WTC11 (cell line): ENCODE results near the gene WDR46. TPM values are rescaled to one million over a fixed set of nuclear protein-coding genes. Genes with fewer than 3 reads are reported as not detected.

Source experiments
- ATAC-seq: fragments of 200-7000 bp; cut with Tn5 transposase; 2 replicates; pipeline ENCODE4 v1.10.0; 2021; ENCODE audit warnings: mild to moderate bottlenecking, moderate library complexity
- CTCF ChIA-PET: fragments of 300-600 bp; sonication (Branson Sonifier 250); formaldehyde crosslinking; loops from one replicate; lab custom pipeline; 2021; ENCODE audit warnings: antibody characterized with exemption; lab: Charles Lee
- POLR2A ChIA-PET: fragments of 350-600 bp; sonication (Branson Sonifier 250); formaldehyde crosslinking; loops from one replicate; lab custom pipeline; 2021; ENCODE audit warnings: antibody characterized with exemption; lab: Charles Lee
- DNase-seq: peaks from one replicate; pipeline ENCODE4 v3.0.0; 2021; ENCODE audit warnings: low spot score
- H3K27ac Mint-ChIP-seq: 2 replicates; pipeline ENCODE4 v1.8.0; 2021; ENCODE audit warnings: mixed read lengths
- H3K27me3 Mint-ChIP-seq: 2 replicates; pipeline ENCODE4 v1.8.0; 2021; ENCODE audit warnings: low read depth, mild to moderate bottlenecking, moderate library complexity, mixed read lengths
- H3K36me3 Mint-ChIP-seq: 2 replicates; pipeline ENCODE4 v1.8.0; 2021; ENCODE audit warnings: mixed read lengths
- H3K4me1 Mint-ChIP-seq: 2 replicates; pipeline ENCODE4 v1.8.0; 2022; ENCODE audit warnings: mixed read lengths
- H3K4me3 Mint-ChIP-seq: 2 replicates; pipeline ENCODE4 v1.8.0; 2021; ENCODE audit warnings: mild to moderate bottlenecking, moderate library complexity, mixed read lengths
- H3K9me3 Mint-ChIP-seq: 2 replicates; pipeline ENCODE4 v1.8.0; 2021; ENCODE audit warnings: mixed read lengths
- CBFB ChIP-seq: sonication (generic); formaldehyde crosslinking; IDR thresholded peaks from 2 replicates; pipeline ENCODE4 v1.8.1; 2022; ENCODE audit warnings: mild to moderate bottlenecking, low read depth, missing genetic modification reagents
- ETV6 ChIP-seq: sonication (generic); formaldehyde crosslinking; IDR thresholded peaks from 2 replicates; pipeline ENCODE4 v1.8.1; 2022; ENCODE audit warnings: mild to moderate bottlenecking, missing genetic modification reagents
- FOXK1 ChIP-seq: sonication (generic); formaldehyde crosslinking; IDR thresholded peaks from 2 replicates; pipeline ENCODE4 v1.8.0; 2022; ENCODE audit warnings: mild to moderate bottlenecking, moderate library complexity, missing genetic modification reagents
- KAT7 ChIP-seq: sonication (generic); formaldehyde crosslinking; IDR thresholded peaks from 2 replicates; pipeline ENCODE4 v1.8.1; 2023; ENCODE audit warnings: missing genetic modification reagents, mild to moderate bottlenecking, borderline replicate concordance
- MYBL2 ChIP-seq: sonication (generic); formaldehyde crosslinking; IDR thresholded peaks from 2 replicates; pipeline ENCODE4 v1.8.1; 2023; ENCODE audit warnings: mild to moderate bottlenecking, moderate library complexity, missing genetic modification reagents
- NFATC4 ChIP-seq: fragments of 250-450 bp; sonication (Bioruptor Pico); IDR thresholded peaks from 2 replicates; pipeline ENCODE4 v1.9.0; 2021; ENCODE audit warnings: mild to moderate bottlenecking
- NFYB ChIP-seq: sonication (generic); formaldehyde crosslinking; conservative IDR thresholded peaks from 2 replicates; pipeline ENCODE4 v1.8.0; 2022; ENCODE audit warnings: low read depth, missing genetic modification reagents
- NR3C1 ChIP-seq: sonication (generic); formaldehyde crosslinking; conservative IDR thresholded peaks from 2 replicates; pipeline ENCODE4 v1.8.1; 2023; ENCODE audit warnings: low read depth, mild to moderate bottlenecking, missing genetic modification reagents
- RORB ChIP-seq: fragments of 250-450 bp; sonication (Bioruptor Pico); IDR thresholded peaks from 2 replicates; pipeline ENCODE4 v1.9.0; 2021; ENCODE audit warnings: mild to moderate bottlenecking
- TCF7 ChIP-seq: sonication (generic); formaldehyde crosslinking; IDR thresholded peaks from 2 replicates; pipeline ENCODE4 v1.8.0; 2022; ENCODE audit warnings: mild to moderate bottlenecking, low read depth, missing genetic modification reagents, moderate library complexity
- ZNF138 ChIP-seq: sonication (generic); formaldehyde crosslinking; conservative IDR thresholded peaks from 2 replicates; pipeline ENCODE4 v1.8.1; 2022; ENCODE audit warnings: mild to moderate bottlenecking, moderate library complexity, missing genetic modification reagents
- total RNA-seq: library from RNA; stranded (reverse); gene quantifications from 3 replicates; pipeline ENCODE4 v1.2.3, GENCODE V29; 2021
- TF ChIP-seq, protein P1 (sequence below): sonication (generic); formaldehyde crosslinking; IDR thresholded peaks from 2 replicates; pipeline ENCODE4 v1.8.1; 2023; ENCODE audit warnings: mild to moderate bottlenecking, missing genetic modification reagents
- TF ChIP-seq, protein P2 (sequence below): fragments of 250-450 bp; sonication (Bioruptor Pico); IDR thresholded peaks from 2 replicates; pipeline ENCODE4 v2.1.2; 2022; ENCODE audit warnings: mild to moderate bottlenecking, moderate library complexity
- TF ChIP-seq, protein P3 (sequence below): sonication (generic); formaldehyde crosslinking; IDR thresholded peaks from 2 replicates; pipeline ENCODE4 v1.8.1; 2022; ENCODE audit warnings: mild to moderate bottlenecking, missing genetic modification reagents, moderate library complexity, borderline replicate concordance
- TF ChIP-seq, protein P4 (sequence below): fragments of 250-450 bp; sonication (Bioruptor Pico); IDR thresholded peaks from 2 replicates; pipeline ENCODE4 v1.9.0; 2021; ENCODE audit warnings: mild to moderate bottlenecking
- TF ChIP-seq, protein P5 (sequence below): sonication (generic); formaldehyde crosslinking; IDR thresholded peaks from 2 replicates; pipeline ENCODE4 v1.8.1; 2022; ENCODE audit warnings: low read depth, missing genetic modification reagents, borderline replicate concordance
- TF ChIP-seq, protein P6 (sequence below): fragments of 250-450 bp; sonication (Bioruptor Pico); IDR thresholded peaks from 2 replicates; pipeline ENCODE4 v1.9.0; 2021; ENCODE audit warnings: mild to moderate bottlenecking
- TF ChIP-seq, protein P7 (sequence below): fragments of 250-450 bp; sonication (Bioruptor Pico); conservative IDR thresholded peaks from 2 replicates; pipeline ENCODE4 v1.9.0; 2021; ENCODE audit warnings: mild to moderate bottlenecking
- TF ChIP-seq, protein P8 (sequence below): sonication (generic); formaldehyde crosslinking; IDR thresholded peaks from 2 replicates; pipeline ENCODE4 v1.8.1; 2022; ENCODE audit warnings: mild to moderate bottlenecking, moderate library complexity, missing genetic modification reagents

The WDR46 gene
- total RNA-seq, 1 experiment from 2014 or later = 94.5 TPM

DNA sequence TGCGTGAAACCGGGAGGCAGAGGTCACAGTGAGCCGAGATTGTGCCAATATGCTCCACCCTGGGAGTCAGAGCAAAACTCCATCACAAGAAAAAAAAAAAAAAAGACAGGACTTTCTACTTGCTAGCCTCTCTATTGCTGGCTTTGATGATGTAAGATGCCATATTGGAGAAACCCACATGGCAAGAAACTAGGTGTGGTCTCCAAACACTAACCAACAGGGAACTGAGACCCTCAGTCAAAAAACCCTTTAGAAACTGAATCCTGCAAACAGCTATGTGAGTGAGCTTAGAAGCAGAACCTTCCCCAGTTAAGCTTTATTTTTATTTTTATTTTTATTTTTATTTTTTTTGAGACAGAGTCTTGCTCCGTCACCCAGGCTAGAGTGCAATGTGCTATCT is 46.9 kb upstream of the WDR46 start (continued):
- TF ChIP-seq, protein P1, sequence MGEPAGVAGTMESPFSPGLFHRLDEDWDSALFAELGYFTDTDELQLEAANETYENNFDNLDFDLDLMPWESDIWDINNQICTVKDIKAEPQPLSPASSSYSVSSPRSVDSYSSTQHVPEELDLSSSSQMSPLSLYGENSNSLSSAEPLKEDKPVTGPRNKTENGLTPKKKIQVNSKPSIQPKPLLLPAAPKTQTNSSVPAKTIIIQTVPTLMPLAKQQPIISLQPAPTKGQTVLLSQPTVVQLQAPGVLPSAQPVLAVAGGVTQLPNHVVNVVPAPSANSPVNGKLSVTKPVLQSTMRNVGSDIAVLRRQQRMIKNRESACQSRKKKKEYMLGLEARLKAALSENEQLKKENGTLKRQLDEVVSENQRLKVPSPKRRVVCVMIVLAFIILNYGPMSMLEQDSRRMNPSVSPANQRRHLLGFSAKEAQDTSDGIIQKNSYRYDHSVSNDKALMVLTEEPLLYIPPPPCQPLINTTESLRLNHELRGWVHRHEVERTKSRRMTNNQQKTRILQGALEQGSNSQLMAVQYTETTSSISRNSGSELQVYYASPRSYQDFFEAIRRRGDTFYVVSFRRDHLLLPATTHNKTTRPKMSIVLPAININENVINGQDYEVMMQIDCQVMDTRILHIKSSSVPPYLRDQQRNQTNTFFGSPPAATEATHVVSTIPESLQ = no peak
- TF ChIP-seq NFYB (CRISPR knock-in tag) = no peak
- TF ChIP-seq ZNF138 (CRISPR knock-in tag) = no peak
- TF ChIP-seq, protein P2, sequence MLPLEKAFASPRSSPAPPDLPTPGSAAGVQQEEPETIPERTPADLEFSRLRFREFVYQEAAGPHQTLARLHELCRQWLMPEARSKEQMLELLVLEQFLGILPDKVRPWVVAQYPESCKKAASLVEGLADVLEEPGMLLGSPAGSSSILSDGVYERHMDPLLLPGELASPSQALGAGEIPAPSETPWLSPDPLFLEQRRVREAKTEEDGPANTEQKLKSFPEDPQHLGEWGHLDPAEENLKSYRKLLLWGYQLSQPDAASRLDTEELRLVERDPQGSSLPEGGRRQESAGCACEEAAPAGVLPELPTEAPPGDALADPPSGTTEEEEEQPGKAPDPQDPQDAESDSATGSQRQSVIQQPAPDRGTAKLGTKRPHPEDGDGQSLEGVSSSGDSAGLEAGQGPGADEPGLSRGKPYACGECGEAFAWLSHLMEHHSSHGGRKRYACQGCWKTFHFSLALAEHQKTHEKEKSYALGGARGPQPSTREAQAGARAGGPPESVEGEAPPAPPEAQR (CRISPR knock-in tag) = no peak
- TF ChIP-seq, protein P3, sequence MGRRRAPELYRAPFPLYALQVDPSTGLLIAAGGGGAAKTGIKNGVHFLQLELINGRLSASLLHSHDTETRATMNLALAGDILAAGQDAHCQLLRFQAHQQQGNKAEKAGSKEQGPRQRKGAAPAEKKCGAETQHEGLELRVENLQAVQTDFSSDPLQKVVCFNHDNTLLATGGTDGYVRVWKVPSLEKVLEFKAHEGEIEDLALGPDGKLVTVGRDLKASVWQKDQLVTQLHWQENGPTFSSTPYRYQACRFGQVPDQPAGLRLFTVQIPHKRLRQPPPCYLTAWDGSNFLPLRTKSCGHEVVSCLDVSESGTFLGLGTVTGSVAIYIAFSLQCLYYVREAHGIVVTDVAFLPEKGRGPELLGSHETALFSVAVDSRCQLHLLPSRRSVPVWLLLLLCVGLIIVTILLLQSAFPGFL (CRISPR knock-in tag) = no peak
- TF ChIP-seq TCF7 (CRISPR knock-in tag) = no peak
- no peak for TF ChIP-seq CBFB (CRISPR knock-in tag)
- TF ChIP-seq ETV6 (CRISPR knock-in tag) = no peak
- TF ChIP-seq, protein P4, sequence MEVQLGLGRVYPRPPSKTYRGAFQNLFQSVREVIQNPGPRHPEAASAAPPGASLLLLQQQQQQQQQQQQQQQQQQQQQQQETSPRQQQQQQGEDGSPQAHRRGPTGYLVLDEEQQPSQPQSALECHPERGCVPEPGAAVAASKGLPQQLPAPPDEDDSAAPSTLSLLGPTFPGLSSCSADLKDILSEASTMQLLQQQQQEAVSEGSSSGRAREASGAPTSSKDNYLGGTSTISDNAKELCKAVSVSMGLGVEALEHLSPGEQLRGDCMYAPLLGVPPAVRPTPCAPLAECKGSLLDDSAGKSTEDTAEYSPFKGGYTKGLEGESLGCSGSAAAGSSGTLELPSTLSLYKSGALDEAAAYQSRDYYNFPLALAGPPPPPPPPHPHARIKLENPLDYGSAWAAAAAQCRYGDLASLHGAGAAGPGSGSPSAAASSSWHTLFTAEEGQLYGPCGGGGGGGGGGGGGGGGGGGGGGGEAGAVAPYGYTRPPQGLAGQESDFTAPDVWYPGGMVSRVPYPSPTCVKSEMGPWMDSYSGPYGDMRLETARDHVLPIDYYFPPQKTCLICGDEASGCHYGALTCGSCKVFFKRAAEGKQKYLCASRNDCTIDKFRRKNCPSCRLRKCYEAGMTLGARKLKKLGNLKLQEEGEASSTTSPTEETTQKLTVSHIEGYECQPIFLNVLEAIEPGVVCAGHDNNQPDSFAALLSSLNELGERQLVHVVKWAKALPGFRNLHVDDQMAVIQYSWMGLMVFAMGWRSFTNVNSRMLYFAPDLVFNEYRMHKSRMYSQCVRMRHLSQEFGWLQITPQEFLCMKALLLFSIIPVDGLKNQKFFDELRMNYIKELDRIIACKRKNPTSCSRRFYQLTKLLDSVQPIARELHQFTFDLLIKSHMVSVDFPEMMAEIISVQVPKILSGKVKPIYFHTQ = no peak
- no peak for TF ChIP-seq RORB (CRISPR knock-in tag)
- TF ChIP-seq, all 79 proteins: peak for 0

DNA sequence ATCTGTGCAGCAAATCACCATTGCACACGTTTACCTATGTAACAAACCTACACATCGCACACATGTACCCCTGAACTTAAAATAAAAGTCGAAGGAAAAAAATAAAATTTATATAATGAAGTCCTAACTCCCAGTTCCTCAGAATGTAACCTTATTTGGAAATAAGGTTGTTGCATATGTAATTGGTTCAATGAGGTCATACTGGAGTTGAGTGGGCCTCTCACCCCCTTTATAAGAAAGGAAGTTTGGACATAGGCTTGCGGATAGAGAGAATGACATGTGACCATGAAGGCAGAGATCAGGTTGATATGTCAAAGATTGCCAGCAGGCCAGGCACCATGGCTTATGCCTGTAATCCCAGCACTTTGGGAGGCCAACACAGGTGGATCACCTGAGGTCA is 44.6 kb upstream of the WDR46 start:
- Mint-ChIP-seq H3K9me3 (no peaks in the 10 kb centered on the region), H3K27ac (no peak overlapping the region), H3K4me3 (no peak overlapping the region), H3K36me3 (no peaks in the 10 kb centered on the region), H3K4me1 (no peaks in the 10 kb centered on the region), H3K27me3 (peaks cover 3% of the 10 kb centered on the region; the same call in 1 of the 2 replicates)
- no peak for DNase-seq
- ATAC-seq = no peak
- CTCF ChIA-PET = interaction anchor here (0.6 to 3.3 kb wide), 2 partner anchors 12 to 173 kb away, joined by 3 to 9 read pairs; no protein-coding TSS in a partner anchor
- TF ChIP-seq, protein P5, sequence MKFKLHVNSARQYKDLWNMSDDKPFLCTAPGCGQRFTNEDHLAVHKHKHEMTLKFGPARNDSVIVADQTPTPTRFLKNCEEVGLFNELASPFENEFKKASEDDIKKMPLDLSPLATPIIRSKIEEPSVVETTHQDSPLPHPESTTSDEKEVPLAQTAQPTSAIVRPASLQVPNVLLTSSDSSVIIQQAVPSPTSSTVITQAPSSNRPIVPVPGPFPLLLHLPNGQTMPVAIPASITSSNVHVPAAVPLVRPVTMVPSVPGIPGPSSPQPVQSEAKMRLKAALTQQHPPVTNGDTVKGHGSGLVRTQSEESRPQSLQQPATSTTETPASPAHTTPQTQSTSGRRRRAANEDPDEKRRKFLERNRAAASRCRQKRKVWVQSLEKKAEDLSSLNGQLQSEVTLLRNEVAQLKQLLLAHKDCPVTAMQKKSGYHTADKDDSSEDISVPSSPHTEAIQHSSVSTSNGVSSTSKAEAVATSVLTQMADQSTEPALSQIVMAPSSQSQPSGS (CRISPR knock-in tag) = no peak
- TF ChIP-seq, protein P6, sequence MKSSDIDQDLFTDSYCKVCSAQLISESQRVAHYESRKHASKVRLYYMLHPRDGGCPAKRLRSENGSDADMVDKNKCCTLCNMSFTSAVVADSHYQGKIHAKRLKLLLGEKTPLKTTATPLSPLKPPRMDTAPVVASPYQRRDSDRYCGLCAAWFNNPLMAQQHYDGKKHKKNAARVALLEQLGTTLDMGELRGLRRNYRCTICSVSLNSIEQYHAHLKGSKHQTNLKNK (CRISPR knock-in tag) = no peak
- TF ChIP-seq, protein P7, sequence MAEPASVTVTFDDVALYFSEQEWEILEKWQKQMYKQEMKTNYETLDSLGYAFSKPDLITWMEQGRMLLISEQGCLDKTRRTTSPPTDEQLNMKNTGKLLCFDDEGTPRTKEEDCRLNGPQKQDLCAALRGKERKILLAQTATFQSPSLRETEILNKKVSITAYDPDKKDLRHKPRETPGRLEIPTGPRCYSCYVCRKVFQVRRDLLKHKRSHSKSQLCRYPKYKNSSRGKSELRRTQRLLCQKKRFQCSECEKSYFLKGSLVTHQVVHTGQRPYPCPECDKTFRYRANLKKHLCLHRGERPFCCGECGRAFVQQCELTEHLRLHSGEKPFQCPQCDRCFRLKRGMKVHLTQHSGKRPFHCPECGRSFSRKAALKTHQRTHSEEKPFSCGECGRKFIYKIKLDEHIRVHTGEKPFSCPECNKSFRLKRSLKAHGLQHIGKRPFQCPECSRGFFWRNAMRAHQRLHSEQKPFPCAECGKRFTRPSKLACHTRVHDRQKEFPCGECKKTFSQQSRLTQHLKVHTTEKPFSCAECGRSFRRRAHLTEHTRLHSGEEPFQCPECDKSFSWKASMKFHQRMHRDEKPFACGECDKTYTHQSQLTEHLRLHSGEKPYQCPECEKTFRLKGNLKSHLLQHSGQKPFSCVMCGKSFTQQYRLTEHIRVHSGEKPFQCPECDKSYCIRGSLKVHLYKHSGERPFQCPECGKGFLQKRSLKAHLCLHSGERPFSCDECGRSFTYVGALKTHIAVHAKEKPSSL = no peak
- no peak for TF ChIP-seq MYBL2 (CRISPR knock-in tag)
- TF ChIP-seq, protein P8, sequence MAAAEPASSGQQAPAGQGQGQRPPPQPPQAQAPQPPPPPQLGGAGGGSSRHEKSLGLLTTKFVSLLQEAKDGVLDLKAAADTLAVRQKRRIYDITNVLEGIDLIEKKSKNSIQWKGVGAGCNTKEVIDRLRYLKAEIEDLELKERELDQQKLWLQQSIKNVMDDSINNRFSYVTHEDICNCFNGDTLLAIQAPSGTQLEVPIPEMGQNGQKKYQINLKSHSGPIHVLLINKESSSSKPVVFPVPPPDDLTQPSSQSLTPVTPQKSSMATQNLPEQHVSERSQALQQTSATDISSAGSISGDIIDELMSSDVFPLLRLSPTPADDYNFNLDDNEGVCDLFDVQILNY (CRISPR knock-in tag) = no peak
- TF ChIP-seq FOXK1 = no peak
- no peak for TF ChIP-seq KAT7 (CRISPR knock-in tag)
- no peak for TF ChIP-seq NFATC4 (CRISPR knock-in tag)
- no peak for TF ChIP-seq NR3C1 (CRISPR knock-in tag)
- no peak for TF ChIP-seq ZNF138 (CRISPR knock-in tag)
- POLR2A ChIA-PET = interaction anchor here (0.6 kb wide), 1 partner anchor 696 kb away, joined by 3 read pairs; no protein-coding TSS in a partner anchor
